GM12873 (cell line): Measurements from ENCODE around the gene ABHD8.

ENCODE experiments used
- CTCF ChIP-seq: IDR thresholded peaks from 2 replicates; pipeline ENCODE4 v1.5.1; 2012; ENCODE audit warnings: low read depth, mild to moderate bottlenecking, moderate library complexity, low read length, control low read depth; ENCODE audit not compliant: insufficient read depth; ENCODE audit errors: missing control alignments

ABHD8 gene

GRCh38 chr19:17304386-17305215, 1.4 kb upstream of the ABHD8 start:
- TF ChIP-seq CTCF, result no peak

DNA sequence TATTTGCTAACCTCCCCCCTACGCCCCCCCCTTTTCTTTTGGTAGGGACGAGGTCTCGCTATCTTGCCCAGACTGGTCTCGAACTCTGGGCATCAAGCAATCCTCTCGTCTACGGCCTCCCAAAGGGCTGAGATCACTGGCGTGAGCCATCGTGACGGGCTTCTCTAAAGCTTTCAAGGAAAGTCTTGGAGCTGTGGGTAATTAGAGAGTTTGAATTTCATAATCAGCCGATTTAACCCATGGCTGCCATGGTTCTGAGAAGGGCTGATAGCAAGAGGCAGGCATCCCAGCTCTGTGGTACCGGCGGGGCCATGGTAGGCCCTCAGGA, 679 bp upstream of the ABHD8 start:
- no peak for TF ChIP-seq CTCF

DNA sequence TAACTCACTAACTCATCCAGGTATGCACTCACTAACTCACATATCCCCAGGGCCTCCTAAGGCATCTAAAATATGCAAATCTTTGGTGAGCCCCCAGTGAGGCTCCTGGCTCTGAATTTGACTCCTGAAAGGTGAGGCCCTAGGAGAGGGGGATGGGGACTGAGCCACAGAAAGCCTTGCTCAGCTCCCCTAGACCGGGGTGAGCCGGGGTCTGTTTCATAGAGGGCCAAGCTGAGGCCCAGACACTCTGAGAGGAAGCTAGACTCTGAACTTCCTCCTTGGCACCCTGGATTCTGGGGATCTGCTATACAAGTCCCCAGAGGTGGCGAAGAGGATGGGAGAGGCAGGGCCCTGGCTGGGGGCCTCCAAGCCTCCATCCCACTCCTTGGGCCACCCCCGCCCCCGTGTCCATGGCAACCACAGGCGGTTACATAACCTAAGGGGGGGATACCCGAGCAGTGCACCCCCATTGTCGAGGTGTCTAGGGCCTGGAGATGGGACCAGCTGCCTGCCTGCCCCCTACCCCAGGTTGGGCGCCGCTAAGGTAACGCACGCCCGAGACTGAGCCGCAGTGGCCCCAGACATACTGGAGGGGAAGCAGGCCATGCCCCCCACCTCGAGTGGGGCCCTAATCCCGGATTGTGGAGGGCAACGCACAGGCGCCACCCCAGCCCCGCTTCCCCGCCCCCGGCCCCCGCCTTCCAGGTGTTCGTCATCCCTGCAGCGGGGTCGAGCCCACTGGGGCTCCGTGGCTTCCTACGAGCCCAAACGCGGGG, 646 bp downstream of the ABHD8 start:
- no peak for TF ChIP-seq CTCF

GRCh38 chr19:17300992-17301619, 2.1 kb downstream of the ABHD8 start:
- no peak for TF ChIP-seq CTCF

- no peak for TF ChIP-seq CTCF
Measured at GRCh38 chr19:17296976-17297375, 6.2 kb downstream of the ABHD8 start.

DNA sequence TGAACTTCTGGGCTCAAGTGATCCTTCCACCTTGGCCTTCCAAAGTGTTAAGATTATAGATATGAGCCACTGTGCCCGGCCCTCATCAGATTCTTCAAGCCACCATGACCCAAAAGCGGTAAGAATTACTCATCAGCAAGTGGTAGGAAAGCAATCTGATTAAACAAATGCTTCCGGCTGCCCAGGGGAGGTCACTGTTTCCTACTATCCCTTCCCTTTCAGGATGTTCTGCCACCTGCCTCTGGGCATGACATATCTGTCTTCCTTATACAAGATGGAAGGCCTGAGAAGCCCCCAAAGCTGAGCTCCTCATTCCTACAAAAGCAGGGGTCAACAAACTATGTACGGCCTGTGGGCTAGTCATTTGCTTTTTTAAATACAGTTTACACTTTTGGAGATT, 7.0 kb downstream of the ABHD8 start:
- no peak for TF ChIP-seq CTCF
